GM10847 (cell line): ENCODE results near the gene TXNDC8.

ENCODE experiments used
- POLR2A ChIP-seq: IDR thresholded peaks from 2 replicates; pipeline ENCODE4 v1.6.1; 2011; ENCODE audit not compliant: insufficient read length; ENCODE audit errors: extremely low read depth

Gene TXNDC8

GRCh38 chr9:110330484-110331105 lies 7.1 kb downstream of the TXNDC8 start:
- no peak for TF ChIP-seq POLR2A

DNA sequence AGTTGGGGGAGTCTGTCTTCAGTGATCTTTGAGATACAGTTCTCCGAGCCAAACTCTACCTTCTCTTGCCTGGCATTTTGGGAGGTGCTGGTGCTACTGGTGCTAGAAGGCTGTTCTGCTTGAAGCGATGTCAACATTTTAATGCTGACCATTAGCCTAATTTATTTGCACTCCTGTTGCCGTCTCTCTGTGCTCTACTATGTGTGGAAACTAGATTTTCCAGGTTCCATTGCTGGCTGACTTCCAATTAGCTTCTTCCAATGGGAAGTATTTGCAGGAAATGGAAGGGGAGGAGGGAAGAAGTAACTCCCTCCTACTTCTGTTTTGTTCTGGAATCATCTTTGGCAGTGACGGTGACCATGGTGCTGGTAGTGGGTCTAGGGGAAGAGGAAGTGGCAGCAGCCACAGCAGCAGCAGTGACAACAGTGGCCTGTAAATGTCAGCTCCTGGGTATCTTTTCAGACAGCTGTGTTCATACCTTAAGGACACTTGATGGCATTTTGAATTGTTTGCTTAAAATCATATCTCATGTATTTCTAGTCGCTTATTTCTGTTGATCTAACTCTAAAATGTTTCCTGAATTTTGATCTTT lies 7.9 kb downstream of the TXNDC8 start:
- TF ChIP-seq POLR2A: no peak

GRCh38 chr9:110328763-110329162 lies 8.9 kb downstream of the TXNDC8 start:
- TF ChIP-seq POLR2A: no peak

DNA sequence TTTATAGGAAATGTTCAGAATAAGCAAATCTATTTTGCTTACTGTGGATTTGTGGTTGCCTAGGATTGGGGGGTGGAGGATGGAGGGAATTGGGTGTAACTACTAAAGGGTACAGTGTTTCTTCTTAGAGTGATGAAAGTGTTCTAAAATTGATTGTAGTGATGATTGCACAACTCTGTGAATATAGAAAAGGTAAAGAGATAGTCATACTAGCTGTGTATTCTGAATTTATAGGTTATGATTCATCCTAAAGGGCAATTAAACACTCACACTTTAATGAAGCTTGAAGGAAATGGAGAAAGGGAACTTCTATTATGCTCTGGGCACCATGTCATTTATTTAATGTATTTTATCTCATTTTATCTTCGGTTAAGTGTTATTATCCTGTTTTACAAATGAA lies 9.9 kb downstream of the TXNDC8 start:
- no peak for TF ChIP-seq POLR2A

DNA sequence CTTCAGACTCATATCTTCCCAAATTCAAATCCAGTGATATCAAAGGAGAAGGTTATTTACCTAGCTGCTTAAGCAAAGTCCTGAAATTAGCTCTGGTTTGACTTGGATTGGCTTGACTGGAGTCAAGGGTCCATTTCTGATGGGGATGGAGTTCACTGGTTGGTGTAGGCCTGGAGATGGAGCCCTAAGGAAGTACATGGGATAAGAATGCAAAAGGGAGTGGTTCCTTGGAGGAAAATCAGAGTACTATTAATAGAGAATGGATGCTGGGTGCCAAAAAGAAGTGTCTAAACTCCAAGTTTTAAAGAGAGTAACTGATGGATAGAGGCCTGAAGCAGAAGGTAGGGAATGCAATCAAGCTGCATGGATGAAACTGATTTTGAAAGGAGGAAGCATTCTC lies 13.8 kb downstream of the TXNDC8 start:
- TF ChIP-seq POLR2A: no peak

DNA sequence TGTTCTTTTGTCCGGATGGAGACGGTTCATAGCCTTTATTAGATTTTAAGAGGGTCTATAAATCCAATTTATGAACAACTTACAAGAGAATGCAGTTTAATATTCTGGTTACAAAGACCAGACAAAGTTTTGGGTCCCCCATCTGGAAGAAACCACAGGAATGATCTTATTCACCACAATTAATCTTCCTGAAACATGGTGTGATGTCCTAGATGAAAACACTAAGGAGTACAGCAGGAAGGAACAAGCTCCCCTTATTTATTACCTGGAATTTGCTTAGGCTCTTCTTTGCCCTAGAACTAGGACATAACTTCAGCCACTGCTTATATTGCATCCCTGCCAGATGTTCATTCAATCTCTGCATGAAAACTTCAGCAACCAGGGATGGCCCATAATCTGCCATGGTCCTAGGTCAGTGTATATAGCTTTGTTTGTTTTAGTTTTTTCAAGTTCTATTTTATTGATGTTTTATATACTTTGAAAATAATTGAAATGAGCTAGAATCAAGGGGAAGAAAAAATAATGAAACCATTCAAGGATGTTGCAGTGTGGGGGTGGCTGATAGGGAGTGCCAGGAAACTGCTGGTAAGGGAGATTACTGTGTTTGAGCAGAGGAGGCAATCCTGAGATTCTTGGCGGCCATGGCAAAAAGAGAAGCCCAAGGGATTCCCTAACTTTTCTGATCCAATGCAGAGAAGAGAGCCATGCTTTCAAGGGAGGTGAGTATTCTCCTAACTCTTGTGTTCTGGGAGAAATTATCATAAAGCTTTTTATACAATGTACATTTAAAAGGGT lies 16.8 kb downstream of the TXNDC8 start:
- no peak for TF ChIP-seq POLR2A

GRCh38 chr9:110319781-110320492 lies 17.7 kb downstream of the TXNDC8 start:
- no peak for TF ChIP-seq POLR2A

GRCh38 chr9:110317911-110318310 lies 19.8 kb downstream of the TXNDC8 start:
- TF ChIP-seq POLR2A: no peak

GRCh38 chr9:110316261-110317075 lies 21.2 kb downstream of the TXNDC8 start:
- no peak for TF ChIP-seq POLR2A

GRCh38 chr9:110309681-110310080 lies 28.0 kb downstream of the TXNDC8 start:
- TF ChIP-seq POLR2A: no peak

GRCh38 chr9:110308633-110309038 lies 29.0 kb downstream of the TXNDC8 start:
- no peak for TF ChIP-seq POLR2A

DNA sequence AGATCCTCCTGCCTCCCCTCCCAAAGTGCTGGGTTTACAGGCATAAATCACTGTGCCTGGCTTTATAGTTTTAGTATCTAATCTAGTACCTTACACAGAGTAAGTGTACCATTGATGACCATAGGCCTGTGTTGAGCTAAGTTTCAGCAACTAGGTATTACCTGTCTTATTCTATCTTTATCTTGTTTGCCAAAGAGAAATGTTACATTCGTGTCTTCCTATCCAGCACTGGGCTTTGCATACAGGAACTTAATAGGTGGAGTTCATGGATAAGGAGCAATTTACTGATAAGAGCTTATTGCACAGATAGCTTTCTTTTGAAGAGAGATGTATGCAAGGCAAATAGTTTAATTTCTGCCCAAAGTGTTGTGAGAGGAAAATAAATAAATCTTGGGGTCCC lies 30.5 kb downstream of the TXNDC8 start:
- TF ChIP-seq POLR2A: no peak

DNA sequence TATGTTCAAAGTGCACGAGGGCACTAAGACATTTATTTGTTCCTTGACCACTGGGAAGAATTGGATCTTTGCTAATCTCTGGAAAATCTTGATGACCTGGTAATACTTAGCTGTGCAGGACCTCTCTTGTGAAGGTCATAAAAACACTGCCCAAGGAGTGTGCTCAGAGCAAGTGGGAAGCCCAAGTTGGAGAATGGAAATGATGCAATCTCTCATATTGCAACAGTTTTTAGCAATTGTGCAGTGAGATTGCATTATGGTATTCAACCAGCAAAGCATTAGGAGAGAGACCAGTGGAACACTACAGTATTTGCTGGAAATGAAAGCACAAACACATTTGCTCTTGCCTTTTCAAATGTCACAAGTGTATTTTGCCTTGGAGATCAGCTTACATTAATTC lies 34.5 kb downstream of the TXNDC8 start:
- TF ChIP-seq POLR2A: no peak

DNA sequence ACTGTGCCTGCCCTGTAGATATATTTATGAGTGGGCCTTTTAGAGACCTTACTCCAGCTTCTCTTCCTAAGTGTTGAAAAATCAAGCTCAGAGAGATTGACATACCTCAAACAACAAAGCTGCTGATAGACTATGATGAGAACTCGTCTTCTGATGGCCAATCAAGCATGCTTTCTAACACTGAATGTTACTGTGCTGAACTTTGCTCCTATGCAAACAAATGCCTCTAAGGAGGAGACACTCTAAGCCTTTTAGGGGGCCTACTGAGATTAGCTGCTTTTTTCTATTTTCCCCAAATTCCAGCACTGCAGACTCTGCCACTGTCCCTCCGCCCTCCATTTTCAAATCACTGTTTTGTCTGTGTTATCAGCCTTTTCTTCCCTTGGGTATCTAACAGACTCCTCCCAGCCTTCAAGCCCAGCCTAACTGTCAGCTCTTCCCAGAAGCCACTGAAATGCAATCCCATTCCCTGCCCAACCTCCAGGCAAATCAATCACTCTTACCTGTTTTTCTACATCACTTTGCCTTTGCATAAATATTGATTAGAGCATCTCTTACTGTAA lies 39.5 kb downstream of the TXNDC8 start:
- TF ChIP-seq POLR2A: no peak

GRCh38 chr9:110293248-110293647 lies 44.4 kb downstream of the TXNDC8 start:
- no peak for TF ChIP-seq POLR2A

DNA sequence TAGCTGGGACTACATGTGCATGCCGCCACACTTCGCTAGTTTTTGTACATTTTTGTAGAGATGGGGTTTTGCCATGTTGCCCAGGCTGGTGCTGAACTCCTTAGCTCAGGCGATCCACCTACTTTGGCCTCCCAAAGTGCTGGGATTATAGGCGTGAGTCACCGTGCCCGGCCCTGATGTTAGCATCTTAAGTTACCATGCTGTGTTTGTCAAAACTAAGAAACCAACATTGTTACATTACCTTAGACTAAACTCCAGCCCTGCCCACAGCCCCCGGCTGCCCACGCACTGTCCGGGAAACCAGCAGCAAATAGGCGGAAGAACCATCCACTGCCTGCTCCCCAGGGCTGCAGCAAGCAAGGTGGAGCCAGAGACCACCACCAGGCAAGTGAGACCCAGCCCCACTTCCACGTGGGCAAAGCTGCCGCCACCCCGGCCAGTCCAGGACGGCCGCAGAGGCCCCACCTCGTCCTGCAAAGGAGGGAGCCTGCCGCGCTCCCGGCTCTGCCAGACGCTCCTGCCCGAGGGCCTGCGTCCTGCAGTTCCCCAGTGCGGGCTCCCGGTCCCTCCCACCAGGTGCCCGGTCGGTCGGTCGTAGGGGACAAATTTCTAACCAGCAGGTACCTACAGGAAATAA lies 45.6 kb downstream of the TXNDC8 start:
- TF ChIP-seq POLR2A: no peak
